Spleen (tissue), 7 donors: ENCODE results near the gene OTOG.

Experiments used
- CTCF ChIP-seq, 11 experiments: fragments of 200-600 bp in 7 of 11; fragments of 450-650 bp in 4 of 11; sonication (generic) in 4 of 11; IDR thresholded peaks in 8 of 11; conservative IDR thresholded peaks in 3 of 11; 1 replicate in 7 of 11; 2 replicates in 4 of 11; pipeline versions ENCODE4 v1.4.0 to v1.8.0; 2016 to 2021; ENCODE audit warnings: antibody characterized with exemption in 11 of 11, inconsistent platforms in 4 of 11, mild to moderate bottlenecking in 1 of 11
- POLR2A ChIP-seq, 3 donors: fragments of 450-650 bp; IDR thresholded peaks; one replicate each; pipeline ENCODE4 v1.5.1; 2017; ENCODE audit warnings: antibody characterized with exemption in 3 of 3, mild to moderate bottlenecking in 1 of 3
- POLR2AphosphoS5 ChIP-seq, 3 donors: sonication (generic); formaldehyde crosslinking; IDR thresholded peaks; one replicate each; pipeline ENCODE4 v1.5.1; 2017; ENCODE audit warnings: antibody characterized with exemption in 3 of 3
- donor health status: DM: no; HTN: no; CAD: no; lungs with moderate emphysema.
- donor health status: DM: no; HTN: no; CAD: no.
- donor health status: DM: no; HTN: no; CAD: no.

- TF ChIP-seq CTCF (IDR thresholded peaks at IDR 0.05 in 8 of 11, conservative IDR thresholded peaks at IDR 0.05 in 3 of 11) (no peak), POLR2AphosphoS5 (IDR thresholded peaks at IDR 0.05) (no peak), POLR2A (IDR thresholded peaks at IDR 0.05) (no peak)
These were observed 32.6 kb upstream of the OTOG start for GRCh38 chr11:17514476-17514875.
